CD8-positive, alpha-beta memory T cell (primary cell): ENCODE measurements around the gene GMDS. TPM values are rescaled to one million over a fixed set of nuclear protein-coding genes. Genes with fewer than 3 reads are reported as not detected.

Source experiments
- CTCF ChIA-PET: fragments of 350-600 bp; sonication (Branson Sonifier 250); formaldehyde crosslinking; loops from one replicate; lab custom pipeline; 2021; ENCODE audit warnings: antibody characterized with exemption; lab: Charles Lee
- POLR2A ChIA-PET: fragments of 350-600 bp; sonication (Branson Sonifier 250); formaldehyde crosslinking; loops from one replicate; lab custom pipeline; 2021; ENCODE audit warnings: antibody characterized with exemption; lab: Charles Lee
- DNase-seq, 5 donors: peaks; one replicate each; pipeline versions ENCODE4 v3.0.0 to v3.0.0-alpha.2; 2020 to 2022; ENCODE audit warnings: mixed read lengths in 1 of 5
- H3K27ac ChIP-seq: one replicate; pipeline ENCODE4 v1.7.0; 2013; ENCODE audit warnings: low read depth, mild to moderate bottlenecking, low read length, moderate library complexity
- H3K27me3 ChIP-seq: 2 replicates; pipeline ENCODE4 v1.7.0; 2013; ENCODE audit warnings: low read length, mild to moderate bottlenecking; ENCODE audit not compliant: insufficient read depth, poor library complexity, severe bottlenecking
- H3K36me3 ChIP-seq: 2 replicates; pipeline ENCODE4 v1.7.0; 2013; ENCODE audit warnings: mild to moderate bottlenecking, low read length, moderate library complexity; ENCODE audit not compliant: insufficient read depth
- H3K4me1 ChIP-seq: 2 replicates; pipeline ENCODE4 v1.7.0; 2013; ENCODE audit warnings: mild to moderate bottlenecking, low read length, moderate library complexity; ENCODE audit not compliant: insufficient read depth
- H3K4me3 ChIP-seq: 2 replicates; pipeline ENCODE4 v1.7.0; 2013; ENCODE audit warnings: mild to moderate bottlenecking, low read length
- H3K9me3 ChIP-seq: 2 replicates; pipeline ENCODE4 v1.7.0; 2013; ENCODE audit warnings: mild to moderate bottlenecking, low read length
- H3K27ac Mint-ChIP-seq, 8 donors: one replicate each; pipeline ENCODE4 v1.8.0; 2020 to 2021; ENCODE audit warnings: mixed read lengths in 8 of 8, mild to moderate bottlenecking in 6 of 8, inconsistent platforms in 3 of 8, moderate library complexity in 3 of 8
- H3K27me3 Mint-ChIP-seq, 2 donors: one replicate each; pipeline ENCODE4 v1.8.0; 2020 to 2021; ENCODE audit warnings: mixed read lengths in 2 of 2, mild to moderate bottlenecking in 1 of 2, moderate library complexity in 1 of 2
- H3K36me3 Mint-ChIP-seq, 3 donors: one replicate each; pipeline ENCODE4 v1.8.0; 2020 to 2021; ENCODE audit warnings: mixed read lengths in 3 of 3, inconsistent platforms in 1 of 3, mild to moderate bottlenecking in 1 of 3
- H3K4me1 Mint-ChIP-seq, 3 donors: one replicate each; pipeline ENCODE4 v1.8.0; 2020 to 2021; ENCODE audit warnings: mixed read lengths in 3 of 3, inconsistent platforms in 1 of 3, mild to moderate bottlenecking in 1 of 3
- H3K4me3 Mint-ChIP-seq, 7 donors: one replicate each; pipeline ENCODE4 v1.8.0; 2020 to 2021; ENCODE audit warnings: mixed read lengths in 7 of 7, mild to moderate bottlenecking in 6 of 7, moderate library complexity in 4 of 7, inconsistent platforms in 2 of 7
- H3K9me3 Mint-ChIP-seq, 5 donors: one replicate each; pipeline ENCODE4 v1.8.0; 2020 to 2022; ENCODE audit warnings: mixed read lengths in 5 of 5, mild to moderate bottlenecking in 3 of 5, moderate library complexity in 2 of 5, inconsistent platforms in 1 of 5
- polyA plus RNA-seq: library from polyadenylated mRNA; unstranded; fragments of 300-500 nt; fragmentation: Illumina TruSeq; gene quantifications from one replicate; pipeline ENCODE4 v1.2.3, GENCODE V29; 2021
- total RNA-seq, 2 experiments: library from RNA; stranded (reverse); gene quantifications; one replicate each; pipeline ENCODE4 v1.2.3, GENCODE V29; 2021

Gene GMDS
- total and polyA plus RNA-seq, 3 experiments from 2014 or later: 16.4 to 33.4 (median 28.6) TPM

GRCh38 chr6:2235777-2236495 lies 9.5 kb downstream of the GMDS start:
- H3K27ac Mint-ChIP-seq: no peak overlapping the region
- ChIA-PET POLR2A (no interaction called here), CTCF (no interaction called here)
- no peak overlapping the region for H3K4me3 ChIP-seq
- H3K27me3 ChIP-seq: no peaks in the 10 kb centered on the region
- no peaks in the 10 kb centered on the region for H3K27me3 Mint-ChIP-seq
- H3K4me1 Mint-ChIP-seq: peaks cover 13 to 41% (median 31%) of the 10 kb centered on the region in 3 donors
- no peak for DNase-seq
- H3K36me3 Mint-ChIP-seq: peaks cover 0 to 2% (median 2%) of the 10 kb centered on the region in 3 donors
- H3K4me3 Mint-ChIP-seq: no peak overlapping the region
- H3K4me1 ChIP-seq: no peaks in the 10 kb centered on the region
- H3K9me3 ChIP-seq: no peaks in the 10 kb centered on the region
- H3K9me3 Mint-ChIP-seq: no peaks in the 10 kb centered on the region
- no peak overlapping the region for H3K27ac ChIP-seq
- no peaks in the 10 kb centered on the region for H3K36me3 ChIP-seq

- Mint-ChIP-seq H3K9me3 (no peaks in the 10 kb centered on the region), H3K4me1 (peaks cover 10 to 31% (median 15%) of the 10 kb centered on the region in 3 donors), H3K36me3 (peaks cover 0 to 2% (median 2%) of the 10 kb centered on the region in 3 donors), H3K4me3 (no peak overlapping the region), H3K27ac (no peak overlapping the region), H3K27me3 (no peaks in the 10 kb centered on the region)
- no peaks in the 10 kb centered on the region for H3K4me1 ChIP-seq
- H3K9me3 ChIP-seq: no peaks in the 10 kb centered on the region
- no peak overlapping the region for H3K4me3 ChIP-seq
- no peak for DNase-seq
- no peaks in the 10 kb centered on the region for H3K36me3 ChIP-seq
- no peaks in the 10 kb centered on the region for H3K27me3 ChIP-seq
- no peak overlapping the region for H3K27ac ChIP-seq
- POLR2A ChIA-PET: no interaction called here
- CTCF ChIA-PET: interaction anchor here (1.2 kb wide), 1 partner anchor 54 kb away, joined by 3 read pairs; no protein-coding TSS in a partner anchor
These were observed 13.0 kb downstream of the GMDS start for GRCh38 chr6:2232445-2232844.

GRCh38 chr6:2231438-2231837 lies 14.0 kb downstream of the GMDS start:
- Mint-ChIP-seq H3K27me3 (no peaks in the 10 kb centered on the region), H3K27ac (no peak overlapping the region), H3K4me1 (peaks cover 11 to 31% (median 15%) of the 10 kb centered on the region in 3 donors), H3K36me3 (peaks cover 0 to 2% (median 2%) of the 10 kb centered on the region in 3 donors), H3K9me3 (no peaks in the 10 kb centered on the region), H3K4me3 (no peak overlapping the region)
- DNase-seq: no peak
- Histone ChIP-seq H3K4me1 (no peaks in the 10 kb centered on the region), H3K27me3 (no peaks in the 10 kb centered on the region), H3K4me3 (no peak overlapping the region), H3K27ac (no peak overlapping the region), H3K9me3 (no peaks in the 10 kb centered on the region), H3K36me3 (no peaks in the 10 kb centered on the region)
- ChIA-PET CTCF (interaction anchor here (1.2 kb wide), 1 partner anchor 53 kb away, joined by 3 read pairs; no protein-coding TSS in a partner anchor), POLR2A (no interaction called here)

GRCh38 chr6:2230659-2231277 lies 14.6 kb downstream of the GMDS start:
- Mint-ChIP-seq H3K27me3 (no peaks in the 10 kb centered on the region), H3K36me3 (peaks cover 0 to 1% (median 0%) of the 10 kb centered on the region in 3 donors), H3K4me3 (no peak overlapping the region), H3K27ac (peak overlapping the region in 1 of 8 donors; percentile 70), H3K9me3 (no peaks in the 10 kb centered on the region), H3K4me1 (peaks cover 11 to 32% (median 15%) of the 10 kb centered on the region in 3 donors)
- Histone ChIP-seq H3K9me3 (no peaks in the 10 kb centered on the region), H3K4me1 (no peaks in the 10 kb centered on the region), H3K4me3 (no peak overlapping the region), H3K27me3 (no peaks in the 10 kb centered on the region), H3K36me3 (no peaks in the 10 kb centered on the region), H3K27ac (no peak overlapping the region)
- ChIA-PET POLR2A (no interaction called here), CTCF (no interaction called here)
- DNase-seq: no peak

GRCh38 chr6:2229742-2230141 lies 15.7 kb downstream of the GMDS start:
- Mint-ChIP-seq H3K27me3 (no peaks in the 10 kb centered on the region), H3K4me3 (no peak overlapping the region), H3K4me1 (peaks cover 11 to 33% (median 15%) of the 10 kb centered on the region in 3 donors), H3K36me3 (no peaks in the 10 kb centered on the region), H3K27ac (no peak overlapping the region), H3K9me3 (no peaks in the 10 kb centered on the region)
- Histone ChIP-seq H3K4me3 (no peak overlapping the region), H3K27ac (no peak overlapping the region), H3K27me3 (no peaks in the 10 kb centered on the region), H3K4me1 (no peaks in the 10 kb centered on the region), H3K9me3 (no peaks in the 10 kb centered on the region), H3K36me3 (no peaks in the 10 kb centered on the region)
- ChIA-PET CTCF (no interaction called here), POLR2A (no interaction called here)
- no peak for DNase-seq

- ChIA-PET CTCF (interaction anchor here (1.4 kb wide), 1 partner anchor 21 kb away, joined by 3 read pairs; no protein-coding TSS in a partner anchor), POLR2A (no interaction called here)
- Histone ChIP-seq H3K27ac (no peak overlapping the region), H3K36me3 (no peaks in the 10 kb centered on the region), H3K4me3 (no peak overlapping the region), H3K27me3 (no peaks in the 10 kb centered on the region), H3K9me3 (no peaks in the 10 kb centered on the region), H3K4me1 (no peaks in the 10 kb centered on the region)
- Mint-ChIP-seq H3K27me3 (no peaks in the 10 kb centered on the region), H3K9me3 (no peaks in the 10 kb centered on the region), H3K36me3 (no peaks in the 10 kb centered on the region), H3K4me1 (peaks cover 11 to 32% (median 15%) of the 10 kb centered on the region in 3 donors), H3K4me3 (no peak overlapping the region), H3K27ac (no peak overlapping the region)
- DNase-seq: no peak
These were observed 16.4 kb downstream of the GMDS start for GRCh38 chr6:2229039-2229438.

GRCh38 chr6:2228392-2228791 lies 17.0 kb downstream of the GMDS start:
- peaks cover 15 to 31% (median 15%) of the 10 kb centered on the region in 3 donors for H3K4me1 Mint-ChIP-seq
- ChIA-PET POLR2A (no interaction called here), CTCF (interaction anchor here (1.4 kb wide), 1 partner anchor 20 kb away, joined by 3 read pairs; no protein-coding TSS in a partner anchor)
- DNase-seq: no peak
- Histone ChIP-seq H3K9me3 (no peaks in the 10 kb centered on the region), H3K4me1 (no peaks in the 10 kb centered on the region), H3K4me3 (no peak overlapping the region), H3K27ac (no peak overlapping the region), H3K27me3 (no peaks in the 10 kb centered on the region), H3K36me3 (no peaks in the 10 kb centered on the region)
- H3K27ac Mint-ChIP-seq: peak overlapping the region in 2 of 8 donors; percentile 1 to 57
- H3K9me3 Mint-ChIP-seq: no peaks in the 10 kb centered on the region
- no peaks in the 10 kb centered on the region for H3K36me3 Mint-ChIP-seq
- H3K27me3 Mint-ChIP-seq: no peaks in the 10 kb centered on the region
- no peak overlapping the region for H3K4me3 Mint-ChIP-seq

GRCh38 chr6:2226775-2227174 lies 18.6 kb downstream of the GMDS start:
- no peak for DNase-seq
- Histone ChIP-seq H3K4me3 (no peak overlapping the region), H3K27ac (no peak overlapping the region), H3K36me3 (no peaks in the 10 kb centered on the region), H3K9me3 (no peaks in the 10 kb centered on the region), H3K27me3 (no peaks in the 10 kb centered on the region), H3K4me1 (peaks cover 8% of the 10 kb centered on the region)
- ChIA-PET CTCF (no interaction called here), POLR2A (no interaction called here)
- Mint-ChIP-seq H3K9me3 (no peaks in the 10 kb centered on the region), H3K27ac (peak overlapping the region in 2 of 8 donors; percentile 1 to 5), H3K4me1 (peaks cover 23 to 32% (median 23%) of the 10 kb centered on the region in 3 donors), H3K27me3 (no peaks in the 10 kb centered on the region), H3K36me3 (peaks cover 0 to 1% (median 0%) of the 10 kb centered on the region in 3 donors), H3K4me3 (no peak overlapping the region)
